GM23338 (cell line): ENCODE data around the gene TBC1D5. TPM values are rescaled to one million over a fixed set of nuclear protein-coding genes. Genes with fewer than 3 reads are reported as not detected.

Source experiments
- ATAC-seq: fragments of 200-7000 bp; cut with Tn5 transposase; 3 replicates; pipeline ENCODE4 v1.9.1; 2020
- DNase-seq: peaks from one replicate; pipeline ENCODE4 v3.0.0-alpha.2; 2015; ENCODE audit warnings: low spot score
- H2AFZ ChIP-seq: fragments of 200-600 bp; sonication (generic); 2 replicates; pipeline ENCODE4 v1.8.0; 2016; ENCODE audit warnings: antibody characterized with exemption, mild to moderate bottlenecking, moderate library complexity
- H3F3A ChIP-seq: fragments of 200-600 bp; sonication (generic); replicated peaks from 2 replicates; pipeline ENCODE4 v1.8.0; 2017; ENCODE audit warnings: antibody characterized with exemption, mixed run types, low read depth
- H3K27ac ChIP-seq: fragments of 200-600 bp; sonication (generic); 2 replicates; pipeline ENCODE4 v1.6.1; 2016; ENCODE audit warnings: low read depth
- H3K27me3 ChIP-seq: fragments of 200-600 bp; sonication (generic); 2 replicates; pipeline ENCODE4 v1.8.0; 2016; ENCODE audit warnings: mild to moderate bottlenecking, mixed run types, moderate library complexity; ENCODE audit not compliant: insufficient read depth
- H3K36me3 ChIP-seq: fragments of 200-600 bp; sonication (generic); 2 replicates; pipeline ENCODE4 v1.8.0; 2016; ENCODE audit warnings: mild to moderate bottlenecking; ENCODE audit not compliant: insufficient read depth
- H3K4me1 ChIP-seq: fragments of 200-600 bp; sonication (generic); 2 replicates; pipeline ENCODE4 v1.8.0; 2016; ENCODE audit warnings: mild to moderate bottlenecking, moderate library complexity; ENCODE audit not compliant: insufficient read depth
- H3K4me2 ChIP-seq: fragments of 200-600 bp; sonication (generic); 2 replicates; pipeline ENCODE4 v1.7.1; 2017; ENCODE audit warnings: mixed run types
- H3K4me3 ChIP-seq: fragments of 200-600 bp; sonication (generic); 2 replicates; pipeline ENCODE4 v1.6.1; 2016; ENCODE audit warnings: mixed run types
- H3K79me2 ChIP-seq: fragments of 200-600 bp; sonication (generic); replicated peaks from 2 replicates; pipeline ENCODE4 v1.8.0; 2017; ENCODE audit warnings: mild to moderate bottlenecking; ENCODE audit not compliant: insufficient read depth
- H3K9me2 ChIP-seq: fragments of 200-600 bp; sonication (generic); 2 replicates; pipeline ENCODE4 v1.8.0; 2017; ENCODE audit not compliant: insufficient read depth
- H4K20me1 ChIP-seq: fragments of 200-600 bp; sonication (generic); replicated peaks from 2 replicates; pipeline ENCODE4 v1.8.0; 2017; ENCODE audit warnings: mild to moderate bottlenecking; ENCODE audit not compliant: insufficient read depth
- H3K27ac Mint-ChIP-seq: 2 replicates; pipeline ENCODE4 v1.8.0; 2020; ENCODE audit warnings: inconsistent platforms, mild to moderate bottlenecking, moderate library complexity, mixed read lengths
- H3K27me3 Mint-ChIP-seq: 3 replicates; pipeline ENCODE4 v1.8.0; 2022; ENCODE audit warnings: low read depth, mild to moderate bottlenecking, moderate library complexity, mixed read lengths, inconsistent platforms; ENCODE audit not compliant: insufficient read depth, poor library complexity
- H3K36me3 Mint-ChIP-seq: 3 replicates; pipeline ENCODE4 v1.8.0; 2021; ENCODE audit warnings: low read depth, mild to moderate bottlenecking, inconsistent platforms, moderate library complexity, mixed read lengths
- H3K4me1 Mint-ChIP-seq: 3 replicates; pipeline ENCODE4 v1.8.0; 2020; ENCODE audit warnings: mild to moderate bottlenecking, inconsistent platforms, mixed read lengths
- H3K4me3 Mint-ChIP-seq: 3 replicates; pipeline ENCODE4 v1.8.0; 2021; ENCODE audit warnings: moderate library complexity, mild to moderate bottlenecking, inconsistent platforms, mixed read lengths
- H3K9me3 Mint-ChIP-seq: 3 replicates; pipeline ENCODE4 v1.8.0; 2020; ENCODE audit warnings: moderate library complexity, mild to moderate bottlenecking, inconsistent platforms, mixed read lengths
- CREB1 ChIP-seq: fragments of 250-450 bp; sonication (Bioruptor Pico); IDR thresholded peaks from 2 replicates; pipeline ENCODE4 v1.5.0; 2020; ENCODE audit warnings: low read depth, mild to moderate bottlenecking, moderate library complexity
- EZH2 ChIP-seq: fragments of 200-600 bp; sonication (generic); IDR thresholded peaks from one replicate; pipeline ENCODE4 v1.8.0; 2017; ENCODE audit warnings: antibody characterized with exemption, mild to moderate bottlenecking, low read depth; ENCODE audit not compliant: unreplicated experiment
- EZH2phosphoT487 ChIP-seq: fragments of 200-600 bp; sonication (generic); IDR thresholded peaks from one replicate; pipeline ENCODE4 v1.8.1; 2018; ENCODE audit warnings: antibody characterized with exemption; ENCODE audit not compliant: unreplicated experiment
- JUNB ChIP-seq: IDR thresholded peaks from one replicate; pipeline ENCODE4 v1.6.1; 2016; ENCODE audit warnings: antibody characterized with exemption; ENCODE audit not compliant: unreplicated experiment
- NANOG ChIP-seq: IDR thresholded peaks from 2 replicates; pipeline ENCODE4 v1.6.1; 2016; ENCODE audit warnings: antibody characterized with exemption, borderline replicate concordance
- POLR2AphosphoS5 ChIP-seq: IDR thresholded peaks from 2 replicates; pipeline ENCODE4 v1.6.1; 2016; ENCODE audit warnings: antibody characterized with exemption, low read depth
- STAT1 ChIP-seq: IDR thresholded peaks from one replicate; pipeline ENCODE4 v1.6.1; 2016; ENCODE audit warnings: antibody characterized with exemption; ENCODE audit not compliant: unreplicated experiment
- ZNF114 ChIP-seq: fragments of 250-450 bp; sonication (Bioruptor Pico); IDR thresholded peaks from 2 replicates; pipeline ENCODE4 v1.5.0; 2020; ENCODE audit warnings: mild to moderate bottlenecking, moderate library complexity
- ZNF331 ChIP-seq: fragments of 250-450 bp; sonication (Bioruptor Pico); IDR thresholded peaks from 2 replicates; pipeline ENCODE4 v1.5.0; 2020; ENCODE audit warnings: low read depth, mild to moderate bottlenecking, moderate library complexity
- polyA plus RNA-seq: library from polyadenylated mRNA; unstranded; fragments of >200 nt; fragmentation: Nextera tagmentation; extraction: Ambion mirVana; gene quantifications from 2 replicates; pipeline ENCODE4 v1.2.1, GENCODE V29; 2016
- total RNA-seq: library from RNA; depleted of rRNA; stranded (reverse); fragments of >200 nt; shearing (Covaris generic); gene quantifications from 2 replicates; pipeline ENCODE4 v1.2.3, GENCODE V29; 2014
- TF ChIP-seq, protein P1 (sequence below), 2 experiments: fragments of 200-600 bp in 1 of 2; sonication (generic) in 1 of 2; conservative IDR thresholded peaks; 2 replicates each; pipeline versions ENCODE4 v1.5.1 to v1.6.1; 2016 to 2017; ENCODE audit warnings: antibody characterized with exemption in 2 of 2, low read depth in 2 of 2, mild to moderate bottlenecking in 2 of 2, moderate library complexity in 1 of 2
- TF ChIP-seq, protein P2 (sequence below): fragments of 250-450 bp; sonication (Bioruptor Pico); IDR thresholded peaks from 2 replicates; pipeline ENCODE4 v1.5.0; 2020; ENCODE audit warnings: mild to moderate bottlenecking, moderate library complexity
- TF ChIP-seq, protein P3 (sequence below): IDR thresholded peaks from one replicate; pipeline ENCODE4 v1.6.1; 2018; ENCODE audit warnings: antibody characterized with exemption; ENCODE audit not compliant: unreplicated experiment
- TF ChIP-seq, protein P4 (sequence below): IDR thresholded peaks from 2 replicates; pipeline ENCODE4 v1.6.1; 2016; ENCODE audit warnings: antibody characterized with exemption

Gene TBC1D5
- total and polyA plus RNA-seq, 2 experiments from 2014 or later, result 21.8 to 48.1 TPM

DNA sequence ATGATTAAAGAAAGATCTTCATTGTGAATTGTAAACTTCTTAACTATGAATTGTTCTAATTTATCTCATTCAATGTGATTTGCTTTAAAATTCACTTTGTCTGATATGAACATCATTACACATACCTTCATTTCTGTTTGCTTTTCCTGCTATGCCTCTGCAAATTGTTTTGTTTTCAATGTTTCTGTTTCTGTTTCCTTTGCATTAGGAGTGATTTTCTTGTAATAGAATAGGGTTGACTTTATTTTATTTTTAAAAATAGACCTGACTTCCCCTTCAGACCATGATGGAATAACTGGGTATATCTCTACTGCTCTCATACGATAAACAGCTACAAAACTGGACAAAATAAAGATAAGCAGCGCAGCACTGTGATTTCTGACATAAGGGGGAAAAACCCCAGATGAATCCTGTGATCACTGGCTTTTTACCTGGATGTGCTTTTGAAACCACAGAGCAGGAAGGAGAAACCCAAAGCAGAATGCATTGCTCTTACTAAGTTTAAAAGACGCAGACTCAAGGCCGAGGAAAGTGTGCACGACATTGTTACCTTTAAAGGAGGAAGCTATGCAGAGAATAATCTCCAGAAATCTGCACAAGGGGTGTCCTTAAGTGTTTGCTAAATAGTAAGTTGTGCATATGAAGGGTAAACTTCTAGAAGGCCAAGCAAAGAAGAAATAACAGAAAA lies 420.2 kb downstream of the TBC1D5 start:
- no peaks in the 10 kb centered on the region for H3K27me3 ChIP-seq
- H3K79me2 ChIP-seq, result no peaks in the 10 kb centered on the region
- H3K36me3 ChIP-seq, result no peaks in the 10 kb centered on the region
- H3K27ac ChIP-seq, result no peak overlapping the region
- Mint-ChIP-seq H3K4me3 (no peak overlapping the region), H3K9me3 (no peaks in the 10 kb centered on the region), H3K27me3 (no peaks in the 10 kb centered on the region), H3K27ac (no peak overlapping the region), H3K4me1 (no peaks in the 10 kb centered on the region), H3K36me3 (no peaks in the 10 kb centered on the region)
- DNase-seq (no peak), ATAC-seq (no peak)
- no peaks in the 10 kb centered on the region for H3F3A ChIP-seq
- H3K4me2 ChIP-seq, result no peak overlapping the region
- H4K20me1 ChIP-seq, result no peaks in the 10 kb centered on the region
- no peak overlapping the region for H3K4me3 ChIP-seq
- no peak overlapping the region for H2AFZ ChIP-seq
- no peaks in the 10 kb centered on the region for H3K9me2 ChIP-seq
- H3K4me1 ChIP-seq, result no peaks in the 10 kb centered on the region
- TF ChIP-seq, protein P1, sequence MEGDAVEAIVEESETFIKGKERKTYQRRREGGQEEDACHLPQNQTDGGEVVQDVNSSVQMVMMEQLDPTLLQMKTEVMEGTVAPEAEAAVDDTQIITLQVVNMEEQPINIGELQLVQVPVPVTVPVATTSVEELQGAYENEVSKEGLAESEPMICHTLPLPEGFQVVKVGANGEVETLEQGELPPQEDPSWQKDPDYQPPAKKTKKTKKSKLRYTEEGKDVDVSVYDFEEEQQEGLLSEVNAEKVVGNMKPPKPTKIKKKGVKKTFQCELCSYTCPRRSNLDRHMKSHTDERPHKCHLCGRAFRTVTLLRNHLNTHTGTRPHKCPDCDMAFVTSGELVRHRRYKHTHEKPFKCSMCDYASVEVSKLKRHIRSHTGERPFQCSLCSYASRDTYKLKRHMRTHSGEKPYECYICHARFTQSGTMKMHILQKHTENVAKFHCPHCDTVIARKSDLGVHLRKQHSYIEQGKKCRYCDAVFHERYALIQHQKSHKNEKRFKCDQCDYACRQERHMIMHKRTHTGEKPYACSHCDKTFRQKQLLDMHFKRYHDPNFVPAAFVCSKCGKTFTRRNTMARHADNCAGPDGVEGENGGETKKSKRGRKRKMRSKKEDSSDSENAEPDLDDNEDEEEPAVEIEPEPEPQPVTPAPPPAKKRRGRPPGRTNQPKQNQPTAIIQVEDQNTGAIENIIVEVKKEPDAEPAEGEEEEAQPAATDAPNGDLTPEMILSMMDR (conservative IDR thresholded peaks at IDR 0.05; ENCODE audit: low read depth in 2 of 2), result no peak
- TF ChIP-seq STAT1 (no peak), NANOG (no peak), CREB1 (CRISPR knock-in tag) (no peak), POLR2AphosphoS5 (no peak), EZH2phosphoT487 (no peak), ZNF331 (CRISPR knock-in tag) (no peak), JUNB (no peak), EZH2 (no peak), ZNF114 (no peak)
- TF ChIP-seq, protein P2, sequence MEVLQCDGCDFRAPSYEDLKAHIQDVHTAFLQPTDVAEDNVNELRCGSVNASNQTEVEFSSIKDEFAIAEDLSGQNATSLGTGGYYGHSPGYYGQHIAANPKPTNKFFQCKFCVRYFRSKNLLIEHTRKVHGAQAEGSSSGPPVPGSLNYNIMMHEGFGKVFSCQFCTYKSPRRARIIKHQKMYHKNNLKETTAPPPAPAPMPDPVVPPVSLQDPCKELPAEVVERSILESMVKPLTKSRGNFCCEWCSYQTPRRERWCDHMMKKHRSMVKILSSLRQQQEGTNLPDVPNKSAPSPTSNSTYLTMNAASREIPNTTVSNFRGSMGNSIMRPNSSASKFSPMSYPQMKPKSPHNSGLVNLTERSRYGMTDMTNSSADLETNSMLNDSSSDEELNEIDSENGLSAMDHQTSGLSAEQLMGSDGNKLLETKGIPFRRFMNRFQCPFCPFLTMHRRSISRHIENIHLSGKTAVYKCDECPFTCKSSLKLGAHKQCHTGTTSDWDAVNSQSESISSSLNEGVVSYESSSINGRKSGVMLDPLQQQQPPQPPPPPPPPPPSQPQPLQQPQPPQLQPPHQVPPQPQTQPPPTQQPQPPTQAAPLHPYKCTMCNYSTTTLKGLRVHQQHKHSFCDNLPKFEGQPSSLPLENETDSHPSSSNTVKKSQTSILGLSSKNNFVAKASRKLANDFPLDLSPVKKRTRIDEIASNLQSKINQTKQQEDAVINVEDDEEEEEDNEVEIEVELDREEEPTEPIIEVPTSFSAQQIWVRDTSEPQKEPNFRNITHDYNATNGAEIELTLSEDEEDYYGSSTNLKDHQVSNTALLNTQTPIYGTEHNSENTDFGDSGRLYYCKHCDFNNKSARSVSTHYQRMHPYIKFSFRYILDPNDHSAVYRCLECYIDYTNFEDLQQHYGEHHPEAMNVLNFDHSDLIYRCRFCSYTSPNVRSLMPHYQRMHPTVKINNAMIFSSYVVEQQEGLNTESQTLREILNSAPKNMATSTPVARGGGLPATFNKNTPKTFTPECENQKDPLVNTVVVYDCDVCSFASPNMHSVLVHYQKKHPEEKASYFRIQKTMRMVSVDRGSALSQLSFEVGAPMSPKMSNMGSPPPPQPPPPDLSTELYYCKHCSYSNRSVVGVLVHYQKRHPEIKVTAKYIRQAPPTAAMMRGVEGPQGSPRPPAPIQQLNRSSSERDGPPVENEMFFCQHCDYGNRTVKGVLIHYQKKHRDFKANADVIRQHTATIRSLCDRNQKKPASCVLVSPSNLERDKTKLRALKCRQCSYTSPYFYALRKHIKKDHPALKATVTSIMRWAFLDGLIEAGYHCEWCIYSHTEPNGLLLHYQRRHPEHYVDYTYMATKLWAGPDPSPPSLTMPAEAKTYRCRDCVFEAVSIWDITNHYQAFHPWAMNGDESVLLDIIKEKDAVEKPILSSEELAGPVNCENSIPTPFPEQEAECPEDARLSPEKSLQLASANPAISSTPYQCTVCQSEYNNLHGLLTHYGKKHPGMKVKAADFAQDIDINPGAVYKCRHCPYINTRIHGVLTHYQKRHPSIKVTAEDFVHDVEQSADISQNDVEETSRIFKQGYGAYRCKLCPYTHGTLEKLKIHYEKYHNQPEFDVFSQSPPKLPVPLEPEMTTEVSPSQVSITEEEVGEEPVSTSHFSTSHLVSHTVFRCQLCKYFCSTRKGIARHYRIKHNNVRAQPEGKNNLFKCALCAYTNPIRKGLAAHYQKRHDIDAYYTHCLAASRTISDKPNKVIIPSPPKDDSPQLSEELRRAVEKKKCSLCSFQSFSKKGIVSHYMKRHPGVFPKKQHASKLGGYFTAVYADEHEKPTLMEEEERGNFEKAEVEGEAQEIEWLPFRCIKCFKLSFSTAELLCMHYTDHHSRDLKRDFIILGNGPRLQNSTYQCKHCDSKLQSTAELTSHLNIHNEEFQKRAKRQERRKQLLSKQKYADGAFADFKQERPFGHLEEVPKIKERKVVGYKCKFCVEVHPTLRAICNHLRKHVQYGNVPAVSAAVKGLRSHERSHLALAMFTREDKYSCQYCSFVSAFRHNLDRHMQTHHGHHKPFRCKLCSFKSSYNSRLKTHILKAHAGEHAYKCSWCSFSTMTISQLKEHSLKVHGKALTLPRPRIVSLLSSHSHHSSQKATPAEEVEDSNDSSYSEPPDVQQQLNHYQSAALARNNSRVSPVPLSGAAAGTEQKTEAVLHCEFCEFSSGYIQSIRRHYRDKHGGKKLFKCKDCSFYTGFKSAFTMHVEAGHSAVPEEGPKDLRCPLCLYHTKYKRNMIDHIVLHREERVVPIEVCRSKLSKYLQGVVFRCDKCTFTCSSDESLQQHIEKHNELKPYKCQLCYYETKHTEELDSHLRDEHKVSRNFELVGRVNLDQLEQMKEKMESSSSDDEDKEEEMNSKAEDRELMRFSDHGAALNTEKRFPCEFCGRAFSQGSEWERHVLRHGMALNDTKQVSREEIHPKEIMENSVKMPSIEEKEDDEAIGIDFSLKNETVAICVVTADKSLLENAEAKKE (CRISPR knock-in tag), result no peak
- TF ChIP-seq, protein P3, sequence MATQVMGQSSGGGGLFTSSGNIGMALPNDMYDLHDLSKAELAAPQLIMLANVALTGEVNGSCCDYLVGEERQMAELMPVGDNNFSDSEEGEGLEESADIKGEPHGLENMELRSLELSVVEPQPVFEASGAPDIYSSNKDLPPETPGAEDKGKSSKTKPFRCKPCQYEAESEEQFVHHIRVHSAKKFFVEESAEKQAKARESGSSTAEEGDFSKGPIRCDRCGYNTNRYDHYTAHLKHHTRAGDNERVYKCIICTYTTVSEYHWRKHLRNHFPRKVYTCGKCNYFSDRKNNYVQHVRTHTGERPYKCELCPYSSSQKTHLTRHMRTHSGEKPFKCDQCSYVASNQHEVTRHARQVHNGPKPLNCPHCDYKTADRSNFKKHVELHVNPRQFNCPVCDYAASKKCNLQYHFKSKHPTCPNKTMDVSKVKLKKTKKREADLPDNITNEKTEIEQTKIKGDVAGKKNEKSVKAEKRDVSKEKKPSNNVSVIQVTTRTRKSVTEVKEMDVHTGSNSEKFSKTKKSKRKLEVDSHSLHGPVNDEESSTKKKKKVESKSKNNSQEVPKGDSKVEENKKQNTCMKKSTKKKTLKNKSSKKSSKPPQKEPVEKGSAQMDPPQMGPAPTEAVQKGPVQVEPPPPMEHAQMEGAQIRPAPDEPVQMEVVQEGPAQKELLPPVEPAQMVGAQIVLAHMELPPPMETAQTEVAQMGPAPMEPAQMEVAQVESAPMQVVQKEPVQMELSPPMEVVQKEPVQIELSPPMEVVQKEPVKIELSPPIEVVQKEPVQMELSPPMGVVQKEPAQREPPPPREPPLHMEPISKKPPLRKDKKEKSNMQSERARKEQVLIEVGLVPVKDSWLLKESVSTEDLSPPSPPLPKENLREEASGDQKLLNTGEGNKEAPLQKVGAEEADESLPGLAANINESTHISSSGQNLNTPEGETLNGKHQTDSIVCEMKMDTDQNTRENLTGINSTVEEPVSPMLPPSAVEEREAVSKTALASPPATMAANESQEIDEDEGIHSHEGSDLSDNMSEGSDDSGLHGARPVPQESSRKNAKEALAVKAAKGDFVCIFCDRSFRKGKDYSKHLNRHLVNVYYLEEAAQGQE, result no peak
- TF ChIP-seq, protein P4, sequence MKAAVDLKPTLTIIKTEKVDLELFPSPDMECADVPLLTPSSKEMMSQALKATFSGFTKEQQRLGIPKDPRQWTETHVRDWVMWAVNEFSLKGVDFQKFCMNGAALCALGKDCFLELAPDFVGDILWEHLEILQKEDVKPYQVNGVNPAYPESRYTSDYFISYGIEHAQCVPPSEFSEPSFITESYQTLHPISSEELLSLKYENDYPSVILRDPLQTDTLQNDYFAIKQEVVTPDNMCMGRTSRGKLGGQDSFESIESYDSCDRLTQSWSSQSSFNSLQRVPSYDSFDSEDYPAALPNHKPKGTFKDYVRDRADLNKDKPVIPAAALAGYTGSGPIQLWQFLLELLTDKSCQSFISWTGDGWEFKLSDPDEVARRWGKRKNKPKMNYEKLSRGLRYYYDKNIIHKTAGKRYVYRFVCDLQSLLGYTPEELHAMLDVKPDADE, result no peak
